GM18502 (cell line): ENCODE results near the gene C20orf141.
"Not testable (repeated sequence)": the region's sequence is repeated elsewhere in the genome, so short reads cannot be mapped to it uniquely, and the experiment has no call there.

Source experiments
- ATAC-seq: cut with Tn5 transposase; IDR thresholded peaks from one replicate; pipeline ENCODE4 v1.9.1; 2021; ENCODE audit warnings: mild to moderate bottlenecking; ENCODE audit not compliant: unreplicated experiment, poor library complexity

C20orf141 gene

GRCh38 chr20:2817891-2818595 lies 3.3 kb downstream of the C20orf141 start:
- ATAC-seq: no peak

- no peak for ATAC-seq
Observed at GRCh38 chr20:2820084-2820895, 5.5 kb downstream of the C20orf141 start.

- ATAC-seq: no peak
Observed at GRCh38 chr20:2820896-2821869, 6.4 kb downstream of the C20orf141 start.

- no peak for ATAC-seq
Observed at GRCh38 chr20:2822073-2822472, 7.3 kb downstream of the C20orf141 start.

- no peak for ATAC-seq
Observed at GRCh38 chr20:2825761-2826160, 11.0 kb downstream of the C20orf141 start.

GRCh38 chr20:2826655-2827054 lies 11.9 kb downstream of the C20orf141 start:
- ATAC-seq: no peak

GRCh38 chr20:2829376-2829775 lies 14.6 kb downstream of the C20orf141 start:
- ATAC-seq: no peak

GRCh38 chr20:2831206-2831605 lies 16.4 kb downstream of the C20orf141 start:
- not testable (repeated sequence) for ATAC-seq

GRCh38 chr20:2833761-2834160 lies 19.0 kb downstream of the C20orf141 start:
- no peak for ATAC-seq

- no peak for ATAC-seq
Observed at GRCh38 chr20:2834401-2835110, 19.8 kb downstream of the C20orf141 start.

GRCh38 chr20:2835331-2835796 lies 20.6 kb downstream of the C20orf141 start:
- ATAC-seq: no peak

GRCh38 chr20:2836035-2836434 lies 21.2 kb downstream of the C20orf141 start:
- ATAC-seq: no peak

- no peak for ATAC-seq
Observed at GRCh38 chr20:2837221-2837960, 22.6 kb downstream of the C20orf141 start.

GRCh38 chr20:2838170-2838797 lies 23.5 kb downstream of the C20orf141 start:
- ATAC-seq: no peak

GRCh38 chr20:2838847-2839671 lies 24.3 kb downstream of the C20orf141 start:
- no peak for ATAC-seq

- ATAC-seq: no peak
Observed at GRCh38 chr20:2839732-2840137, 24.9 kb downstream of the C20orf141 start.

- peak; percentile 98 for ATAC-seq
Observed at GRCh38 chr20:2840138-2840966, 25.6 kb downstream of the C20orf141 start, which contains the start of the genes PCED1A and VPS16. TSS of gene PCED1A (minus strand) at chr20:2840655. CDS start at chr20:2839912, 743 bp downstream. TSS of gene VPS16 (plus strand) at chr20:2840745. CDS start at chr20:2840775, 30 bp downstream.
